IMR-90 (cell line): ENCODE results near the gene EPHA10. TPM values are rescaled to one million over a fixed set of nuclear protein-coding genes. Genes with fewer than 3 reads are reported as not detected.

Experiments used
- ATAC-seq: fragments of 200-7000 bp; cut with Tn5 transposase; 2 replicates; pipeline ENCODE4 v1.9.1; 2020; ENCODE audit warnings: low read depth, mild to moderate bottlenecking, moderate library complexity
- BruUV-seq: library from RNA; stranded (reverse); fragments of 400-500 nt; replicated peaks from 2 replicates; lab custom pipeline; 2021; lab: Mats Ljungman, UMichigan
- CTCF ChIA-PET: fragments of 300-600 bp; formaldehyde crosslinking; extraction: SDS; loops from one replicate; lab custom pipeline; 2021; ENCODE audit warnings: antibody characterized with exemption; lab: Yijun Ruan, JAX
- POLR2A ChIA-PET: fragments of 300-600 bp; sonication (Branson Sonifier 250); formaldehyde crosslinking; loops from one replicate; lab custom pipeline; 2022; ENCODE audit warnings: antibody characterized with exemption; ENCODE audit not compliant: unreplicated experiment; lab: Charles Lee
- DNase-seq: peaks from one replicate; pipeline ENCODE4 v3.0.0; 2013
- H2AFZ ChIP-seq: replicated peaks from 2 replicates; pipeline ENCODE3; 2013; ENCODE audit warnings: low read length, mild to moderate bottlenecking; ENCODE audit not compliant: poor library complexity
- H2AK5ac ChIP-seq: 2 replicates; pipeline ENCODE4 v1.6.1; 2013; ENCODE audit warnings: low read depth, low read length, inconsistent platforms
- H2AK9ac ChIP-seq: replicated peaks from 2 replicates; pipeline ENCODE3; 2013; ENCODE audit warnings: mild to moderate bottlenecking, low read depth, low read length, moderate library complexity; ENCODE audit not compliant: poor library complexity
- H2BK120ac ChIP-seq: 2 replicates; pipeline ENCODE4 v1.6.1; 2013; ENCODE audit warnings: low read depth, low read length, inconsistent platforms
- H2BK15ac ChIP-seq: 3 replicates; pipeline ENCODE4 v1.6.1; 2013; ENCODE audit warnings: low read depth, low read length, inconsistent platforms
- H2BK20ac ChIP-seq: 2 replicates; pipeline ENCODE4 v1.6.1; 2013; ENCODE audit warnings: low read depth, mild to moderate bottlenecking, inconsistent platforms, low read length, moderate library complexity
- H2BK5ac ChIP-seq: 2 replicates; pipeline ENCODE4 v1.6.1; 2013; ENCODE audit warnings: mild to moderate bottlenecking, low read depth, low read length, inconsistent platforms; ENCODE audit not compliant: poor library complexity, severe bottlenecking
- H3K14ac ChIP-seq: replicated peaks from 2 replicates; pipeline ENCODE4 v1.6.1; 2013; ENCODE audit warnings: low read depth, low read length, inconsistent platforms
- H3K18ac ChIP-seq: 2 replicates; pipeline ENCODE4 v1.6.1; 2013; ENCODE audit warnings: low read depth, low read length, control low read depth
- H3K23ac ChIP-seq: 2 replicates; pipeline ENCODE4 v1.6.1; 2013; ENCODE audit warnings: low read depth, low read length, inconsistent platforms
- H3K27ac ChIP-seq: 2 replicates; pipeline ENCODE4 v1.5.1; 2013; ENCODE audit warnings: mild to moderate bottlenecking, control low read depth, low read length; ENCODE audit not compliant: insufficient read depth
- H3K27me3 ChIP-seq: 2 replicates; pipeline ENCODE4 v1.6.1; 2013; ENCODE audit warnings: low read length; ENCODE audit not compliant: control insufficient read depth, insufficient read depth
- H3K36me3 ChIP-seq: 2 replicates; pipeline ENCODE4 v1.6.1; 2013; ENCODE audit warnings: low read length, mixed read lengths; ENCODE audit not compliant: control insufficient read depth, insufficient read depth
- H3K4ac ChIP-seq: 2 replicates; pipeline ENCODE4 v1.6.1; 2013; ENCODE audit warnings: low read depth, low read length, inconsistent platforms
- H3K4me1 ChIP-seq: 2 replicates; pipeline ENCODE4 v1.6.1; 2013; ENCODE audit warnings: low read length, mixed read lengths; ENCODE audit not compliant: control insufficient read depth, insufficient read depth
- H3K4me2 ChIP-seq: 2 replicates; pipeline ENCODE4 v1.6.1; 2013; ENCODE audit warnings: low read depth, mild to moderate bottlenecking, control low read depth, low read length, moderate library complexity
- H3K4me3 ChIP-seq: 2 replicates; pipeline ENCODE4 v1.5.1; 2013; ENCODE audit warnings: low read depth, mild to moderate bottlenecking, control low read depth, low read length, moderate library complexity; ENCODE audit not compliant: insufficient read depth
- H3K56ac ChIP-seq: 2 replicates; pipeline ENCODE4 v1.6.1; 2013; ENCODE audit warnings: low read length, inconsistent platforms; ENCODE audit not compliant: insufficient read depth; ENCODE audit errors: extremely low read depth
- H3K79me1 ChIP-seq, 2 experiments: 2 replicates each; pipeline ENCODE4 v1.6.1; 2013; ENCODE audit warnings: low read length in 2 of 2, inconsistent platforms in 1 of 2, low read depth in 1 of 2
- H3K9ac ChIP-seq: 2 replicates; pipeline ENCODE4 v1.6.1; 2013; ENCODE audit warnings: low read depth, low read length, control low read depth
- H3K9me1 ChIP-seq: 2 replicates; pipeline ENCODE4 v1.6.1; 2013; ENCODE audit warnings: low read length, inconsistent platforms; ENCODE audit not compliant: insufficient read depth
- H3K9me3 ChIP-seq: 2 replicates; pipeline ENCODE4 v1.6.1; 2013; ENCODE audit warnings: low read length; ENCODE audit not compliant: control insufficient read depth, insufficient read depth
- H4K20me1 ChIP-seq: 2 replicates; pipeline ENCODE4 v1.6.1; 2013; ENCODE audit warnings: low read length, inconsistent platforms; ENCODE audit not compliant: insufficient read depth
- H4K5ac ChIP-seq: 2 replicates; pipeline ENCODE4 v1.6.1; 2013; ENCODE audit warnings: mild to moderate bottlenecking, low read depth, low read length, control low read depth
- H4K8ac ChIP-seq, 2 experiments: 2 replicates each; pipeline ENCODE4 v1.6.1; 2013; ENCODE audit warnings: low read depth in 2 of 2, low read length in 2 of 2, control low read depth in 1 of 2, inconsistent platforms in 1 of 2
- H4K91ac ChIP-seq: 2 replicates; pipeline ENCODE4 v1.6.1; 2013; ENCODE audit warnings: low read depth, low read length, inconsistent platforms; ENCODE audit not compliant: insufficient read depth
- BHLHE40 ChIP-seq: fragments of 150-350 bp; IDR thresholded peaks from 2 replicates; pipeline ENCODE4 v1.6.1; 2016; ENCODE audit warnings: mild to moderate bottlenecking, low read depth, low read length
- NFE2L2 ChIP-seq: fragments of 150-350 bp; IDR thresholded peaks from 2 replicates; pipeline ENCODE4 v1.6.1; 2016; ENCODE audit warnings: low read depth, mild to moderate bottlenecking, low read length
- RFX5 ChIP-seq: IDR thresholded peaks from 2 replicates; pipeline ENCODE4 v1.8.0; 2012; ENCODE audit warnings: low read depth, mild to moderate bottlenecking, low read length, moderate library complexity
- SMC3 ChIP-seq: fragments of 150-350 bp; IDR thresholded peaks from 2 replicates; pipeline ENCODE4 v1.6.1; 2016; ENCODE audit warnings: low read depth, mild to moderate bottlenecking, antibody characterized with exemption, low read length, moderate library complexity
- WGBS, 2 experiments: methylation state at CpG; one replicate each; pipeline versions ENCODE4 v1.1.5 to v1.1.7; 2013; ENCODE audit warnings: missing lambda C conversion rate in 2 of 2; ENCODE audit not compliant: insufficient read length in 1 of 2; ENCODE audit errors: extremely low coverage in 2 of 2; 5-methylcytosine and 5-hydroxymethylcytosine counted together
- dilution Hi-C: fragments of 300-500 bp; cut with HindIII; formaldehyde crosslinking; loops from one replicate; pipeline ENCODE4 v1.14.3; 2018; ENCODE audit warnings: low sequenced_read_pairs; ENCODE audit not compliant: unreplicated experiment
- in situ Hi-C: fragments of 300-500 bp; cut with MboI; formaldehyde crosslinking; loops from 3 replicates; pipeline ENCODE4 v1.14.3; 2019; ENCODE audit warnings: low sequenced_read_pairs, inconsistent platforms, mixed read lengths
- intact Hi-C: fragments of 100-400 bp; cut with micrococcal nuclease; formaldehyde crosslinking; loops from 2 replicates; pipeline ENCODE4 v1.10.0; 2022
- polyA plus RNA-seq, 3 experiments: library from polyadenylated mRNA; depleted of rRNA; stranded (reverse); fragments of >200 nt; gene quantifications; 2 replicates each; pipeline ENCODE4 v1.2.3, GENCODE V29; 2012; ENCODE audit warnings: low replicate concordance in 1 of 3
- total RNA-seq: library from RNA; depleted of rRNA; stranded (reverse); fragments of >200 nt; gene quantifications from 2 replicates; pipeline ENCODE4 v1.2.3, GENCODE V29; 2012

The EPHA10 gene
- total and polyA plus RNA-seq, 2 of the 4 experiments (the other 2 are of a cell fraction) = not detected

GRCh38 chr1:37677143-37677439 lies 87.8 kb downstream of the EPHA10 start:
- Histone ChIP-seq H3K36me3 (0 out of 2 replicates have a peak, but pooled peaks cover 4% of the 10 kb centered on the region), H2AK5ac (no peak overlapping the region), H3K56ac (no peak overlapping the region), H2AFZ (no peak overlapping the region), H3K9me3 (no peaks in the 10 kb centered on the region), H3K79me1 (no peaks in the 10 kb centered on the region), H3K9me1 (no peaks in the 10 kb centered on the region), H2BK5ac (no peak overlapping the region), H4K91ac (no peak overlapping the region), H4K5ac (no peak overlapping the region), H3K4me3 (no peak overlapping the region), H3K27ac (no peak overlapping the region), H4K20me1 (no peaks in the 10 kb centered on the region), H3K4me1 (no peaks in the 10 kb centered on the region), H3K14ac (no peak overlapping the region), H2AK9ac (no peak overlapping the region), H3K4me2 (no peak overlapping the region), H3K9ac (no peak overlapping the region), H2BK120ac (no peak overlapping the region), H3K27me3 (peaks cover 36% of the 10 kb centered on the region), H3K18ac (no peak overlapping the region), H4K8ac (no peak overlapping the region), H2BK20ac (no peak overlapping the region), H3K4ac (no peak overlapping the region), H2BK15ac (no peak overlapping the region), H3K23ac (no peak overlapping the region)
- in situ Hi-C loops (no loop called here), dilution Hi-C loops (no loop called here), intact Hi-C loops (no loop called here)
- CTCF ChIA-PET = no interaction called here
- POLR2A ChIA-PET = no interaction called here
- DNase-seq (no peak), ATAC-seq (no peak)
- no CpG with 5 or more reads among the region's 4 CpGs for WGBS, 2 experiments
- no peak for TF ChIP-seq SMC3
- TF ChIP-seq BHLHE40 = no peak
- no peak for TF ChIP-seq NFE2L2
- no peak for TF ChIP-seq RFX5
- BruUV-seq = no TSS peak
